ENCODE results near the gene STAMBP. TPM values are rescaled to one million over a fixed set of nuclear protein-coding genes. Genes with fewer than 3 reads are reported as not detected.

The STAMBP gene
- total RNA-seq, 1 experiment from 2014 or later = 32.2 TPM

- no peak for DNase-seq
- CTCF ChIA-PET = interaction anchor here (0.6 kb wide), 1 partner anchor 240 kb away, joined by 3 read pairs; no protein-coding TSS in a partner anchor
- intact Hi-C loops (cut with micrococcal nuclease) = no loop called here
Observed at GRCh38 chr2:73908689-73909652, 80.2 kb downstream of the STAMBP start.

GRCh38 chr2:73910873-73911547 lies 82.2 kb downstream of the STAMBP start:
- ChIA-PET POLR2A (ENCODE audit: unreplicated experiment) (no interaction called here), CTCF (no interaction called here)
- no TSS peak for BruUV-seq (replicated peaks)

More at GRCh38 chr2:73908689-73909652, 80.2 kb downstream of the STAMBP start:
- Histone ChIP-seq H3K36me3 (ENCODE audit: low read depth, low read length) (no peaks in the 10 kb centered on the region; the same call in 1 of the 2 replicates), H2AFZ (ENCODE audit: low read length) (no peak overlapping the region), H3K9me2 (replicated peaks; ENCODE audit: low read length) (no peaks in the 10 kb centered on the region), H3K79me2 (ENCODE audit: low read length) (no peaks in the 10 kb centered on the region), H3K4me2 (ENCODE audit: low read length) (no peak overlapping the region), H3K9me3 (ENCODE audit: low read length) (no peaks in the 10 kb centered on the region), H3K9ac (ENCODE audit: low read length) (no peak overlapping the region), H3K4me3 (ENCODE audit: low read length) (no peak overlapping the region), H3F3A (ENCODE audit: low read length, unreplicated experiment) (no peaks in the 10 kb centered on the region), H3K27me3 (ENCODE audit: low read length) (no peaks in the 10 kb centered on the region), H4K20me1 (ENCODE audit: low read length) (no peaks in the 10 kb centered on the region), H3K4me1 (ENCODE audit: insufficient read depth, low read length) (no peaks in the 10 kb centered on the region), H3K27ac (ENCODE audit: low read length) (no peak overlapping the region)
- POLR2A ChIA-PET (ENCODE audit: unreplicated experiment) = no interaction called here
- TF ChIP-seq EZH2phosphoT487 (IDR thresholded peaks at IDR 0.05; ENCODE audit: borderline replicate concordance, low read length) (no peak), EZH2 (IDR thresholded peaks at IDR 0.05; ENCODE audit: low read length, unreplicated experiment) (no peak), CTCF (conservative IDR thresholded peaks at IDR 0.05; ENCODE audit: low read depth, low read length) (no peak)
- no TSS peak for BruUV-seq (replicated peaks)
- no peak for ATAC-seq

More at GRCh38 chr2:73910873-73911547, 82.2 kb downstream of the STAMBP start:
- Histone ChIP-seq H3K36me3 (ENCODE audit: low read depth, low read length) (no peaks in the 10 kb centered on the region; the same call in 1 of the 2 replicates), H4K20me1 (ENCODE audit: low read length) (no peaks in the 10 kb centered on the region), H3F3A (ENCODE audit: low read length, unreplicated experiment) (no peaks in the 10 kb centered on the region), H2AFZ (ENCODE audit: low read length) (no peak overlapping the region), H3K27me3 (ENCODE audit: low read length) (no peaks in the 10 kb centered on the region), H3K79me2 (ENCODE audit: low read length) (no peaks in the 10 kb centered on the region), H3K4me3 (ENCODE audit: low read length) (no peak overlapping the region), H3K27ac (ENCODE audit: low read length) (no peak overlapping the region), H3K9me3 (ENCODE audit: low read length) (no peaks in the 10 kb centered on the region), H3K4me2 (ENCODE audit: low read length) (no peak overlapping the region), H3K9ac (ENCODE audit: low read length) (no peak overlapping the region), H3K9me2 (replicated peaks; ENCODE audit: low read length) (no peaks in the 10 kb centered on the region), H3K4me1 (ENCODE audit: insufficient read depth, low read length) (no peaks in the 10 kb centered on the region)
- ATAC-seq (no peak), DNase-seq (no peak)
- intact Hi-C loops (cut with micrococcal nuclease) = no loop called here
- TF ChIP-seq EZH2 (IDR thresholded peaks at IDR 0.05; ENCODE audit: low read length, unreplicated experiment) (no peak), CTCF (conservative IDR thresholded peaks at IDR 0.05; ENCODE audit: low read depth, low read length) (no peak), EZH2phosphoT487 (IDR thresholded peaks at IDR 0.05; ENCODE audit: borderline replicate concordance, low read length) (no peak)

Data from PC-3 (cell line).